ENCODE results near the gene METTL5. TPM values are rescaled to one million over a fixed set of nuclear protein-coding genes. Genes with fewer than 3 reads are reported as not detected.

Gene METTL5
- polyA plus RNA-seq, 1 donor from 2014 or later, result 73.8 TPM

DNA sequence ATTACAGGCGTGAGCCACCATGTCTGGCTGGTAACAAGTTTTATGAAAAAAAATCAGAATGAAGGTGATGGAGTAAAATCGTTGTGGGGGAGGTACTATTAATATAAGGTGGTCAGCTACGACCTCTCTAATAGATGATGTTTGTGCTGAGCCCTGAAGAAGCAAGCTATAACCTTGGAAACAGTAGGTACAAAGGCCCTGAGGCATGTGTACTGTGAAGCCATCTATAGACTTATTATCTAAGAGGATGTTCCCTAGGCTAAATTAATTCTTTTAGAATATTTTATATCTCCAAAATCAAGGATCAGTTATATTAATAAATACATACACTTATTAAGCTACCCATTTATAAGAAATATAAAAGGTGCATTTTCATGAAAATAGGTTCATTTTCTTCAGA is 49.4 kb downstream of the METTL5 start:
- Histone ChIP-seq H3K9me3 (ENCODE audit: low read length) (no peaks in the 10 kb centered on the region), H3K4me2 (ENCODE audit: low read length) (no peak overlapping the region), H2AFZ (ENCODE audit: low read depth, low read length) (no peak overlapping the region), H3K27ac (ENCODE audit: low read length) (no peak overlapping the region), H3K79me2 (replicated peaks; ENCODE audit: insufficient read depth, low read length) (no peaks in the 10 kb centered on the region), H3F3A (ENCODE audit: insufficient read depth, low read length, poor library complexity, severe bottlenecking) (no peaks in the 10 kb centered on the region), H3K27me3 (ENCODE audit: insufficient read depth, low read depth, low read length) (no peaks in the 10 kb centered on the region), H3K9ac (ENCODE audit: low read length) (no peak overlapping the region), H3K9me2 (ENCODE audit: insufficient read depth, low read length) (no peaks in the 10 kb centered on the region), H3K4me3 (ENCODE audit: low read length) (no peak overlapping the region), H4K20me1 (ENCODE audit: insufficient read depth) (no peaks in the 10 kb centered on the region), H3K36me3 (ENCODE audit: insufficient read depth, low read length) (no peaks in the 10 kb centered on the region)
- TF ChIP-seq EZH2 (IDR thresholded peaks at IDR 0.05; ENCODE audit: borderline replicate concordance, insufficient read depth, low read length, poor library complexity, severe bottlenecking) (no peak), EP300 (conservative IDR thresholded peaks at IDR 0.05; ENCODE audit: poor library complexity, severe bottlenecking) (no peak), MXI1 (conservative IDR thresholded peaks at IDR 0.05; ENCODE audit: poor library complexity, severe bottlenecking) (no peak), POLR2AphosphoS5 (IDR thresholded peaks at IDR 0.05) (no peak)

GRCh38 chr2:169772651-169773050 is 52.1 kb downstream of the METTL5 start:
- Histone ChIP-seq H3K4me3 (ENCODE audit: low read length) (no peak overlapping the region), H3K9me3 (ENCODE audit: low read length) (no peaks in the 10 kb centered on the region), H3F3A (ENCODE audit: insufficient read depth, low read length, poor library complexity, severe bottlenecking) (no peaks in the 10 kb centered on the region), H4K20me1 (ENCODE audit: insufficient read depth) (no peaks in the 10 kb centered on the region), H2AFZ (ENCODE audit: low read depth, low read length) (no peak overlapping the region), H3K36me3 (ENCODE audit: insufficient read depth, low read length) (peaks cover 2% of the 10 kb centered on the region), H3K9ac (ENCODE audit: low read length) (no peak overlapping the region), H3K9me2 (ENCODE audit: insufficient read depth, low read length) (no peaks in the 10 kb centered on the region), H3K79me2 (replicated peaks; ENCODE audit: insufficient read depth, low read length) (no peaks in the 10 kb centered on the region), H3K27me3 (ENCODE audit: insufficient read depth, low read depth, low read length) (no peaks in the 10 kb centered on the region), H3K27ac (ENCODE audit: low read length) (no peak overlapping the region), H3K4me2 (ENCODE audit: low read length) (no peak overlapping the region)
- TF ChIP-seq RAD21 (conservative IDR thresholded peaks at IDR 0.05), result no peak

DNA sequence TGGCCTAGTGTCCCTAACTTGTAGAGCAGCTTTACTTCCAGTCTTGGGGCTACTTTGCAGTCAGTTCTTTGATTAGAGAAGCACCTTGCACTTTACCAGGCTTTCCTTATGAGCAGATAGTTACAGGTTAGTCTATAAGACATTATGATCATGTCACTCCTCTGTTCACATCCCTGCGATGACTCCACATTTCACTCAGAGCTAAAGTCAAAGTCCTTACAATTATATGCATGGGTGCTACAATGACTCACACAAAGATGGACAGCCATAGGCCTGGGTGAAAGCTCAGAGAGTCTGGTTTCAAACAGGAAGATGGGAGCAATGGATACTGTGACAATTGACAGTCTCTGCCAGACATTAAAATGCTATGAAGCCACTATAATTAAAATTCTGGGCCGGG is 53.1 kb downstream of the METTL5 start:
- H3K4me2 ChIP-seq (ENCODE audit: low read length), result no peak overlapping the region
- H3K27me3 ChIP-seq (ENCODE audit: insufficient read depth, low read depth, low read length), result no peaks in the 10 kb centered on the region
- no peak overlapping the region for H3K9ac ChIP-seq (ENCODE audit: low read length)
- no peak overlapping the region for H2AFZ ChIP-seq (ENCODE audit: low read depth, low read length)
- no peak overlapping the region for H3K4me3 ChIP-seq (ENCODE audit: low read length)
- no peaks in the 10 kb centered on the region for H3K9me2 ChIP-seq (ENCODE audit: insufficient read depth, low read length)
- H3F3A ChIP-seq (ENCODE audit: insufficient read depth, low read length, poor library complexity, severe bottlenecking), result no peaks in the 10 kb centered on the region
- H3K27ac ChIP-seq (ENCODE audit: low read length), result no peak overlapping the region
- H3K36me3 ChIP-seq (ENCODE audit: insufficient read depth, low read length), result peaks cover 5% of the 10 kb centered on the region
- TF ChIP-seq CTCF (IDR thresholded peaks at IDR 0.05; ENCODE audit: poor library complexity, severe bottlenecking) (no peak), TAF1 (IDR thresholded peaks at IDR 0.05; ENCODE audit: low read depth) (no peak), RAD21 (conservative IDR thresholded peaks at IDR 0.05) (no peak), EP300 (conservative IDR thresholded peaks at IDR 0.05; ENCODE audit: poor library complexity, severe bottlenecking) (no peak), POLR2AphosphoS5 (IDR thresholded peaks at IDR 0.05) (no peak), SMC3 (conservative IDR thresholded peaks at IDR 0.05; ENCODE audit: poor library complexity) (no peak), EZH2 (IDR thresholded peaks at IDR 0.05; ENCODE audit: borderline replicate concordance, insufficient read depth, low read length, poor library complexity, severe bottlenecking) (no peak), MXI1 (conservative IDR thresholded peaks at IDR 0.05; ENCODE audit: poor library complexity, severe bottlenecking) (no peak)
- TF ChIP-seq, protein P1, sequence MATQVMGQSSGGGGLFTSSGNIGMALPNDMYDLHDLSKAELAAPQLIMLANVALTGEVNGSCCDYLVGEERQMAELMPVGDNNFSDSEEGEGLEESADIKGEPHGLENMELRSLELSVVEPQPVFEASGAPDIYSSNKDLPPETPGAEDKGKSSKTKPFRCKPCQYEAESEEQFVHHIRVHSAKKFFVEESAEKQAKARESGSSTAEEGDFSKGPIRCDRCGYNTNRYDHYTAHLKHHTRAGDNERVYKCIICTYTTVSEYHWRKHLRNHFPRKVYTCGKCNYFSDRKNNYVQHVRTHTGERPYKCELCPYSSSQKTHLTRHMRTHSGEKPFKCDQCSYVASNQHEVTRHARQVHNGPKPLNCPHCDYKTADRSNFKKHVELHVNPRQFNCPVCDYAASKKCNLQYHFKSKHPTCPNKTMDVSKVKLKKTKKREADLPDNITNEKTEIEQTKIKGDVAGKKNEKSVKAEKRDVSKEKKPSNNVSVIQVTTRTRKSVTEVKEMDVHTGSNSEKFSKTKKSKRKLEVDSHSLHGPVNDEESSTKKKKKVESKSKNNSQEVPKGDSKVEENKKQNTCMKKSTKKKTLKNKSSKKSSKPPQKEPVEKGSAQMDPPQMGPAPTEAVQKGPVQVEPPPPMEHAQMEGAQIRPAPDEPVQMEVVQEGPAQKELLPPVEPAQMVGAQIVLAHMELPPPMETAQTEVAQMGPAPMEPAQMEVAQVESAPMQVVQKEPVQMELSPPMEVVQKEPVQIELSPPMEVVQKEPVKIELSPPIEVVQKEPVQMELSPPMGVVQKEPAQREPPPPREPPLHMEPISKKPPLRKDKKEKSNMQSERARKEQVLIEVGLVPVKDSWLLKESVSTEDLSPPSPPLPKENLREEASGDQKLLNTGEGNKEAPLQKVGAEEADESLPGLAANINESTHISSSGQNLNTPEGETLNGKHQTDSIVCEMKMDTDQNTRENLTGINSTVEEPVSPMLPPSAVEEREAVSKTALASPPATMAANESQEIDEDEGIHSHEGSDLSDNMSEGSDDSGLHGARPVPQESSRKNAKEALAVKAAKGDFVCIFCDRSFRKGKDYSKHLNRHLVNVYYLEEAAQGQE (IDR thresholded peaks at IDR 0.05; ENCODE audit: borderline replicate concordance), result no peak
- no peaks in the 10 kb centered on the region for H4K20me1 ChIP-seq (ENCODE audit: insufficient read depth)
- H3K79me2 ChIP-seq (replicated peaks; ENCODE audit: insufficient read depth, low read length), result no peaks in the 10 kb centered on the region
- H3K9me3 ChIP-seq (ENCODE audit: low read length), result no peaks in the 10 kb centered on the region
